DOHH2 (cell line): ENCODE results near the gene NPAS3.

Experiments
- EZH2phosphoT487 ChIP-seq: fragments of 200-600 bp; sonication (generic); IDR thresholded peaks from 2 replicates; pipeline ENCODE4 v1.6.1; 2017; ENCODE audit warnings: borderline replicate concordance, mild to moderate bottlenecking, antibody characterized with exemption, low read length, moderate library complexity, mixed read lengths
- TF ChIP-seq, protein P1 (sequence below): fragments of 200-600 bp; sonication (generic); IDR thresholded peaks from one replicate; pipeline ENCODE4 v1.5.1; 2014; ENCODE audit warnings: antibody characterized with exemption, mild to moderate bottlenecking, low read depth, low read length; ENCODE audit not compliant: poor library complexity, severe bottlenecking

- TF ChIP-seq EZH2phosphoT487 = no peak
- TF ChIP-seq, protein P1, sequence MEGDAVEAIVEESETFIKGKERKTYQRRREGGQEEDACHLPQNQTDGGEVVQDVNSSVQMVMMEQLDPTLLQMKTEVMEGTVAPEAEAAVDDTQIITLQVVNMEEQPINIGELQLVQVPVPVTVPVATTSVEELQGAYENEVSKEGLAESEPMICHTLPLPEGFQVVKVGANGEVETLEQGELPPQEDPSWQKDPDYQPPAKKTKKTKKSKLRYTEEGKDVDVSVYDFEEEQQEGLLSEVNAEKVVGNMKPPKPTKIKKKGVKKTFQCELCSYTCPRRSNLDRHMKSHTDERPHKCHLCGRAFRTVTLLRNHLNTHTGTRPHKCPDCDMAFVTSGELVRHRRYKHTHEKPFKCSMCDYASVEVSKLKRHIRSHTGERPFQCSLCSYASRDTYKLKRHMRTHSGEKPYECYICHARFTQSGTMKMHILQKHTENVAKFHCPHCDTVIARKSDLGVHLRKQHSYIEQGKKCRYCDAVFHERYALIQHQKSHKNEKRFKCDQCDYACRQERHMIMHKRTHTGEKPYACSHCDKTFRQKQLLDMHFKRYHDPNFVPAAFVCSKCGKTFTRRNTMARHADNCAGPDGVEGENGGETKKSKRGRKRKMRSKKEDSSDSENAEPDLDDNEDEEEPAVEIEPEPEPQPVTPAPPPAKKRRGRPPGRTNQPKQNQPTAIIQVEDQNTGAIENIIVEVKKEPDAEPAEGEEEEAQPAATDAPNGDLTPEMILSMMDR = no peak
Measured at GRCh38 chr14:33679461-33680225, 741.0 kb downstream of the NPAS3 start.
